ENCODE measurements around the gene SGMS2. TPM values are rescaled to one million over a fixed set of nuclear protein-coding genes. Genes with fewer than 3 reads are reported as not detected.

Gene SGMS2
- 10 to 100 TPM in 3 of 4 donors, 1 to 10 TPM in 1; 7.4 to 90.3 (median 35.6) TPM for total RNA-seq

DNA sequence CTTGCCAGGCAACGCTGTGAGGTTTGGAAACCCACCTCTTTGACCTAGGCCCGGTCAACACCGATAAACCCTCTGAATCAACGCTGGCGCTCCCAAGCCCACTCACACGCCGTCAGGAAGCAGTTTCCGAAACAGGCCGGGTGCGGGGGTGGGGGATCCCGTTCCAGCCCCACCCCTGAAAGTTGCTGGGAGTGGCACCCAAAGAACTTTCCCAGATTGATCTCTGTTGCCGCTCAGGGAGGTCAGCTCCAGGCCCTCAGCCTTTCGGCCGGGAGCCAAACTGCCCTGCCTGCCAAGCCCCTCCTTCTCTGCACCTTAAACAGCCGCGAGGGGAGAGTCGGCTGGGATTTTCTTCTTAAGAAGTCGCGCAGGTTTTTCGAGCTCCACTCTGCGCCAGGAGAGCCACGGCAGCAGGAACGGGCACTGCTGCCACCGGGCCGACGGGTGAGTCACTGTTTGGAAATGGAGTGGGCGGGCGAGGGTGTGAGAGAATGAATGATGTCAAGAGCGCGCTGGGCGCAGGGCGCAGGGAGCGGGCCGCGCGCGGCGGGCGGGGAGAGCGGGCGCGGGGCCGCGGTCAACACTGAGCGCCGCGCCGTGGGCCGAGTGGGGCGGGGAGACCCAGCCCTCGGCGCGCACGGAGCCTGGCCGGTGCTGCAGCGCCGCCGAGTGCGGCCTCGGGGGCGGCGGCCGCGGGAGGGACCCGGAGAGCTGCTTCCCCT, at the start of gene SGMS2:
Gene SGMS2, plus strand, starts transcription at position 583 of the 722 bp plus-strand sequence. CDS start 70,622 bp downstream, outside the sequence.
- peak within 1 kb of the TSS; percentile 61 to 74 for H3K4me3 ChIP-seq
- H3K36me3 ChIP-seq = no peaks in the 10 kb centered on the region
- DNase-seq = peak; percentile 85 to 88
- intact Hi-C loops (cut with DNase I; ENCODE audit: low total_unique reads) = no loop called here
- H3K27ac ChIP-seq = peak within 1 kb of the TSS; percentile 89 to 91
- H3K27me3 ChIP-seq = no peaks in the 10 kb centered on the region
- no peaks in the 10 kb centered on the region for H3K4me1 ChIP-seq
- no peaks in the 10 kb centered on the region for H3K9me3 ChIP-seq
- TF ChIP-seq, protein P1, sequence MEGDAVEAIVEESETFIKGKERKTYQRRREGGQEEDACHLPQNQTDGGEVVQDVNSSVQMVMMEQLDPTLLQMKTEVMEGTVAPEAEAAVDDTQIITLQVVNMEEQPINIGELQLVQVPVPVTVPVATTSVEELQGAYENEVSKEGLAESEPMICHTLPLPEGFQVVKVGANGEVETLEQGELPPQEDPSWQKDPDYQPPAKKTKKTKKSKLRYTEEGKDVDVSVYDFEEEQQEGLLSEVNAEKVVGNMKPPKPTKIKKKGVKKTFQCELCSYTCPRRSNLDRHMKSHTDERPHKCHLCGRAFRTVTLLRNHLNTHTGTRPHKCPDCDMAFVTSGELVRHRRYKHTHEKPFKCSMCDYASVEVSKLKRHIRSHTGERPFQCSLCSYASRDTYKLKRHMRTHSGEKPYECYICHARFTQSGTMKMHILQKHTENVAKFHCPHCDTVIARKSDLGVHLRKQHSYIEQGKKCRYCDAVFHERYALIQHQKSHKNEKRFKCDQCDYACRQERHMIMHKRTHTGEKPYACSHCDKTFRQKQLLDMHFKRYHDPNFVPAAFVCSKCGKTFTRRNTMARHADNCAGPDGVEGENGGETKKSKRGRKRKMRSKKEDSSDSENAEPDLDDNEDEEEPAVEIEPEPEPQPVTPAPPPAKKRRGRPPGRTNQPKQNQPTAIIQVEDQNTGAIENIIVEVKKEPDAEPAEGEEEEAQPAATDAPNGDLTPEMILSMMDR (IDR thresholded peaks at IDR 0.05) = peak in 2 of 4 experiments; percentile 4 to 11
- peak; percentile 61 to 65 for TF ChIP-seq POLR2A (IDR thresholded peaks at IDR 0.05)

DNA sequence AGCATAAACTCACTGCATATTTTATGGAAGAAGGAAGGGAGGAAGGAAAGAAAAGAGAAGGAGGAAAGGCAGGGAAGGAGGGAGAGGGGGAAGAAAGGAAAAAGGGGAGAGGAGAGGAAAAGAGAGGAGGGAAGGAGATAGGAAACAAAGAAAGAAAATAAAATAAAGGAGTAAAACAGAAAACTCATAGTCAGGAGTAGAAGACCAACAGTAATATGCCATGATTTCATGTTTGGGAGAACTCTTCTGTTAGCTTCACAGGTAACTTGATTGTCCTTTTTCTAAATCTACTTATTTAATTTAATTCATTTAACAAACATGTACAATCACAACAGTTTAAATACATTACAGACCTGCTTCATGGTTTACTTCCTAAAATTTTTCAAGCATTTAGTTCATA, 46.8 kb upstream of the SGMS2 start:
- H3K9me3 ChIP-seq = no peaks in the 10 kb centered on the region
- no peaks in the 10 kb centered on the region for H3K36me3 ChIP-seq
- H3K4me3 ChIP-seq = no peak overlapping the region
- H3K27ac ChIP-seq = no peak overlapping the region
- DNase-seq = no peak
- no peaks in the 10 kb centered on the region for H3K27me3 ChIP-seq
- TF ChIP-seq, protein P1 (IDR thresholded peaks at IDR 0.05) = no peak
- TF ChIP-seq POLR2A (IDR thresholded peaks at IDR 0.05) = no peak
- no peaks in the 10 kb centered on the region for H3K4me1 ChIP-seq
- intact Hi-C loops (cut with DNase I; ENCODE audit: low total_unique reads) = no loop called here

DNA sequence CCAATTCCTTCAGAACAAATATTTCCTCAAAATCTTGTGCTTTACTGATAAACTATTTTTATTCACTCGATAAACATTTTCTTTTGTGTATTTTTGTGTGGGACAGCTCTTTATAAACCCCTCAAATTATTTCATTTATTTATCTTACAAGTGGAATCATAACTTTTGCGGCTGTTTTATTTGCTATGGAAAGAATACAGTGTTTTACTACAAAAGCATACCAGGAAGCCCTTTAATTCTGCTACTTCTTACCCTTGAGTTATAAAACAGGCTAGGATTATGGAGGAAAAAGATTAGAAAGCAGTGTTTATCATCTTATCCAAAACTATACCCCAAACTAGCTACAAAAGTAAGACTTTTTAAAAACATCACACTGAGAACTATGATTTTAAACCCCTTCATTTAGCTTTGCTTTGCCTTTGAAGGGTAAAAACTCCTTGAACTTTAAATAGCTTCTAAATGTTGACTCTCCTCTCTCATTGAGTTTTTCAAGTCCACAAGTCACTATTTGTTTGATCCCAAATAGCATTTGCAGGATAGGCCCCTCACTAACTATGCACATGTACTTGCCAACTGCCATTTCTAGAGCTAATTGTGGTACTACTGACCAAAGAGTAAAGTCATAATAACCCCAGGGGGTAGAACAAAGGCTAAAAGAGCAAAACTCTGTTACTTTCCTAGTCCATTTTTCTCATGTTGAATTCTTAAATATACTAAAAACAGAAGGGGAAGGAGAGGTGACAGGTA, 45.8 kb upstream of the SGMS2 start:
- Histone ChIP-seq H3K27me3 (no peaks in the 10 kb centered on the region), H3K4me3 (no peak overlapping the region), H3K9me3 (no peaks in the 10 kb centered on the region), H3K36me3 (no peaks in the 10 kb centered on the region), H3K27ac (no peak overlapping the region), H3K4me1 (no peaks in the 10 kb centered on the region)
- TF ChIP-seq, protein P1 (IDR thresholded peaks at IDR 0.05) = no peak
- no peak for TF ChIP-seq POLR2A (IDR thresholded peaks at IDR 0.05)
- DNase-seq = no peak
- intact Hi-C loops (cut with DNase I; ENCODE audit: low total_unique reads) = no loop called here

DNA sequence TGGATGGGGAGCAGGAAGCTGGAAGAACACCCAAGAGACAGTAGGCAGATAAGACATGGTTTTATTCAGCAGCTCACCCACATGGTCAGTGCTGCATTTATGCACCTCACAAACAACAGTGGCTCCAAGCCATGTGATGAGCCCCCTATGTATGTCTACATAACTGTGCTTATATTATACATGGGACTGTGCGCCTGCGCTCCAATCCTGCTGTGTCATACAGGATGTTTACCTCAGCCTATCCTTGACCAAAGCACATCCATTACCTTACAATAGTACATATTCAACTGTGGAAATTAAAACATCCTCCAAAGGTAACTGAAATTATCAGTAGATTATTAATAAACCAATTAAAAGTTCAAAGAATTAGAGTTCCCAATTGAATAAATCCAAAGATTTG, 44.1 kb upstream of the SGMS2 start:
- Histone ChIP-seq H3K4me3 (no peak overlapping the region), H3K27ac (no peak overlapping the region), H3K27me3 (no peaks in the 10 kb centered on the region), H3K36me3 (no peaks in the 10 kb centered on the region), H3K9me3 (no peaks in the 10 kb centered on the region), H3K4me1 (no peaks in the 10 kb centered on the region)
- TF ChIP-seq, protein P1 (IDR thresholded peaks at IDR 0.05) = no peak
- no peak for TF ChIP-seq POLR2A (IDR thresholded peaks at IDR 0.05)
- intact Hi-C loops (cut with DNase I; ENCODE audit: low total_unique reads) = no loop called here
- DNase-seq = no peak

DNA sequence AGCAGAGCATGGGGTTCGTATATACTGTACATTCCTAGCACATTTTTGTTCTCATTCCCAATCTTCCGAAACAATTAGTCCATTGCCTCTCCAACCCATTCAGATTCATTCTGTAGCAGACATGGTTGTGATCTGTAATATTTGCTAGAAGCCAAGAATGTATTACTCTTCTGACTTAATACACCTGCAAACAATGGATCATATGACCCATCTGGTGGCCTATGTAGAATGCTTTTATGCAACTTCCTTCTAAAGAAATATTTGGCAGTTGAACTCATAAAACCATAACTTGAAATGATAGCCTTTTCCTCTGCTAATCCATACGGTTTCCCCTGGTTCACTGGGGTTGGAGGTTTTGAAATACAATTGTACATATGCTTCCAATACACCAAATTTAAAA, 32.8 kb upstream of the SGMS2 start:
- H3K36me3 ChIP-seq = no peaks in the 10 kb centered on the region
- no peak for DNase-seq
- H3K4me3 ChIP-seq = no peak overlapping the region
- intact Hi-C loops (cut with DNase I; ENCODE audit: low total_unique reads) = no loop called here
- no peaks in the 10 kb centered on the region for H3K9me3 ChIP-seq
- no peak overlapping the region for H3K27ac ChIP-seq
- no peaks in the 10 kb centered on the region for H3K4me1 ChIP-seq
- no peaks in the 10 kb centered on the region for H3K27me3 ChIP-seq
- no peak for TF ChIP-seq POLR2A (IDR thresholded peaks at IDR 0.05)
- TF ChIP-seq, protein P1 (IDR thresholded peaks at IDR 0.05) = no peak
